Measurements from ENCODE around the gene CDKAL1.
A peak's percentile ranks its signal among the peaks of the same experiment; 100 is the strongest.

Gene CDKAL1

GRCh38 chr6:20933057-20933788 is 399.0 kb downstream of the CDKAL1 start:
- DNase-seq: no peak

DNA sequence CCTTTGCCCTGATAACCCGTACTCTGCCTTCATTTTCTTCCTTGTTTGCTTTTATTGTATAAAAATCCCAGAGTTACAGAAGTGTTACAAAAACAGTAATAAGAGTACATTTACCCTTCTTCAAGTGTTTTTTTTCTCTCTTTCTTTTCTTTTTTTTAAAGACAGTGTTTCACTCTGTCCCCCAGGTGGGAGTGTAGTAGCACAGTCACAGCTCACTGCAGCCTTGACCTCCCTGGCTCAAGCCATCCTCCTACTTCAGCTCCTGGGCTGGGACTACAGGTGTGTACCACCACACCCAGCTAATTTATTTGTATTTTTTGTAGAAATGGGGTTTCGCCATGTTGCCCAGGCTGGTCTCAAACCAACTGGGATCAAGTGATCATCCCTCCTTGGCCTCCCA is 402.7 kb downstream of the CDKAL1 start:
- DNase-seq: no peak

GRCh38 chr6:20939161-20939775 is 405.0 kb downstream of the CDKAL1 start:
- no peak for DNase-seq

DNA sequence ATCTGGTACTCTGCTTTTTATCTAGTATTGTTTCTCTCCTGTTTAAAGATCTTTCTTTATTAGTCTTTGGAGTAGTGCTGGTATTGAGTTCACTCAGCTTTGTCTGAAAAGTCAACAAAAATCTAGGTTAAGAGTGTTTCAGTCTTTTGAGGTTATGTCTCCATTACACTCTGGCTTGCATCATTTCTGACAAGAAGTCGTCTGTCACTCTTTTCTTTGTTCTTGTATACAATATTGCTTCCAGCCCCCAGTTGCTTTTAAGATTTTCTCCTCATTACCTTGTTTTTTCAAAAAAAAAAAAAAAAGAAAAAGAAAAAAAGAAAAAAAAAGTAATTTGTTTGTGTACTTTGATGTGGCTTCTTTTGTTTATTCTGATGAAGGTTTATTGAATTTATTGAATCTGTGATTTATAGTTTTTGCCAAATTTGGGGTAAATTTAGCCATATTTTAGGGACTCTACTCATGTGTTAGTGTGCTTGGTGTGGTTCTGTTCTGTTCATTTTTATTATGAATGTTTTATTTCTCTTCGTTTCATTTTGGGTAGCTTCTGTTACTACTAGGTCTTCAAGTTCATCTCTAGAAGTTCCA is 408.9 kb downstream of the CDKAL1 start:
- no peak for DNase-seq

DNA sequence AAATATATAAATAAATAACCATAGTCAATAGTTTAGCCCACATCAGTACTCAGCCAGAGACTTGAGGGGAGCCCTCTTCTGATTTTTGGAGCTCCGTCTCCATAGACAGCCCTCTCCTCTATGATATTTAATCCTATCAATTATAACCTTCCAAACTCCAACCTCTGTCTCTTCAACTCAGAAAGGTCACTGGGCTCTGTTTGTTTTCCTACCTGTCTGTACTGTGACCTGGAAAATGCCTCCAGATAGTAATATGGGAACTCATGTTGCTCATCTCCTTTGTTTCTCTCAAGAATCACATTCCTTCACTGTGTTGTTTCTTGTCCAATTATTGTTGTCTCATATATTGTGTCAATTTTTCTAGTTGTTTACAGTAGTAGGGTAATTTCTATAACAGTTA is 409.7 kb downstream of the CDKAL1 start:
- no peak for DNase-seq

DNA sequence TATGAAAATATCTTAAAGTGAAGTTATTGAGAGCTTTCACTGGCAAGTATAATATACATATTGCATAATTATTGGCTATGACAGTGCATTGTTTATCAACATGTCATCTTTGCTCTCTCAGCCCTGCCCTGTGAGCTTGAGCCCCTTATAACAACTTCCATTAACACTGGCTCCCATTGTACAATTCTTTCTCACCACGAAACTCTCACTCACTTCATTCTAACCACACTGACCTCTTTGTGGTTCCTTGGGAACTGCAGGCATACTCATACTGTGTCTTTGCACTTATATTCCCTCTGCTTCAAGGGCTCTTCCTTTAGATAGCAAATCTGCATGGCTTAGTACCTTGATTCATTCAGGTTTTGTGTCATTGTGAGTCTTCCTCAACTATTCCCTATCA is 411.8 kb downstream of the CDKAL1 start:
- DNase-seq: no peak

GRCh38 chr6:20946890-20947289 is 412.6 kb downstream of the CDKAL1 start:
- no peak for DNase-seq

DNA sequence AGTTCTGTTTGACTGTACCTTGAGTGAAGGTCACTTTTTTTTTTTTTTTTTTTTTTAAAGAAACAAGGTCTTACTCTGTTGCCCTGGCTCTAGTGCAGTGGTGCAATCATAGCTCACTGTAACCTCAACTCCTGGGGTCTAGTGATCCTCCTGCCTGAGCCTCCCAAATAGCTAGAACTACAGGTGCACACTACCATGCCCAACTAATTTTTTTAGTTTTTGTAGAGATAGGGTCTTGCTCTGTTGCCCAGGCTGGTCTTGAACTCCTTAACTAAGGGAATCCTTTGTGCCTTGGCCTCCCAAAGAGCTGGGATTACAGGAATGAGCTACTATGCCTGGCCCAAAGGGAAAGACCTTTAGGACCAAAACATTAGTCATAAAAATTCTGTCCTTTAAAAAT is 413.7 kb downstream of the CDKAL1 start:
- no peak for DNase-seq

GRCh38 chr6:20948556-20948955 is 414.3 kb downstream of the CDKAL1 start:
- no peak for DNase-seq

DNA sequence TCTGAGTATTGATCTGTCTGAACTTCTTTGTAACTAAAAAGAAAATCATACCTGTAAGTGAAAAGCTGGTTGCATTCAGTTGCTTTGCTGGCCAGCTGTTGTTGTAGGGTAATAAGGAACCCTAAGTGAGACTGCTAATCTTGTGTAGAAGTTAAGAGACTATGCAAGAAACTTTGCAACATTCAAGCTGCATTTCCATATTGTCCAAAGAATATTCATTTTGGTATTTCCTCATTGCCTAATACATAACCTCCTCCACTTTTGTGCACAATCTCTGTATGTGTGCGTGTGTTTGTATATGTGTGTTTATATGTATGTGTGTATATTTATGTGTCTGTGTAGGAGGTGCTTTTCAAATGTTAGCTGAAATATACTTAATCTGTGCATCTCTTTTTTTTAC is 414.9 kb downstream of the CDKAL1 start:
- no peak for DNase-seq

DNA sequence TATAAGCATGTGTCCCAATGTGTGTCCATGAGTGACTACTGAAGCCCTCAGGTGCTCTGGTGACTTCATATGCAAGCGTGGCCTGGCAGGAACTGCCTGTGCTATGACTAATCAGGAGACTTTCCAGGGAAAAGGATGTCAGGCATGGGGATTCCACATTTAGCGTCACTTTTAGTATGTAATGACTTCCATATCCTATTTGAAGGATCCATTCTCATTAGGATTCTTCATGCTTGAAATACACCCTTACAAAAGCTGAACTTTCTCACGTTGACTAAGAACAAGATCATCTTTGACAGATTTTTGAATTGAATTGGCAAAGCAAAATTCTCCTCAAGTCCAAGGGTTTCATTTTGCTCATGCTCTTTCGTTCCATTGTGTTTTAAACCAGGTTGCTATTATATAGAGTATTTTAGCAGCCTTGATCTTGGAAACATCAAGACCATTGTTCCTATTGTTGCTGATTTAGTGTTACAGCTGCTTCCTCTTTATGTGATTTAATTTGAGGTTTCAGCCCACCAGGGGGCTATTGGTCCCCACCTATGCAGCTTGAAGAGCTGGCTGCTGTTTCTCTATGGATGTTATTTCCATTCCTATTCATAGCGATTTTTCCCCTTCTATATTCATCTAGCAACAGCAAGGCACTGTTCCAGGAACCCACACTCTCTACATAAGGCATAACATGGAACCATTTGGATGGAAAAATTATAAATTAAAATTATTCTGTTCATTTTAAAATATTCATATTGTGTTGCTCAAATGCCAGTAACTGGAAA is 418.6 kb downstream of the CDKAL1 start:
- DNase-seq: peak; percentile 31

- DNase-seq: peak; percentile 89
Measured at GRCh38 chr6:20954315-20954714, 420.1 kb downstream of the CDKAL1 start.

- peak; percentile 20 for DNase-seq
Measured at GRCh38 chr6:20955131-20955530, 420.9 kb downstream of the CDKAL1 start.

DNA sequence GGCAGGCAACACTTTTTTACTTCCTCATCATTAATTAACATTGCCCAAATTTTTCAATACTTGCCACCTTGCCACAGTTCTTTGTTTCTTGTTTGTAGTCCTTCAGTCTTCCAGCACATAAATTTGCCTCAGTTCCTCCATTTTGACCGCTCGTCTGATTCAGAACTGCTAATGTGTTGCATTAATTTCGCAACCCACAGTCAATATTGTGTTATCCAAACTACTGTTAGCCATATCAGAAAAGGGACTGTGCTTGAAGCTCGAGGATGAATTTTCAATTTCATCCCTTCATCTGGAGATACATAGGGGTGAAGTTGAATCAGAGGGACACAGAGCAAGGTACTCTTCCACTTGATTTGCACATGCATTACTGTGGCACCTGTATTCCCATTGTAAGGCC is 421.5 kb downstream of the CDKAL1 start:
- DNase-seq: no peak

DNA sequence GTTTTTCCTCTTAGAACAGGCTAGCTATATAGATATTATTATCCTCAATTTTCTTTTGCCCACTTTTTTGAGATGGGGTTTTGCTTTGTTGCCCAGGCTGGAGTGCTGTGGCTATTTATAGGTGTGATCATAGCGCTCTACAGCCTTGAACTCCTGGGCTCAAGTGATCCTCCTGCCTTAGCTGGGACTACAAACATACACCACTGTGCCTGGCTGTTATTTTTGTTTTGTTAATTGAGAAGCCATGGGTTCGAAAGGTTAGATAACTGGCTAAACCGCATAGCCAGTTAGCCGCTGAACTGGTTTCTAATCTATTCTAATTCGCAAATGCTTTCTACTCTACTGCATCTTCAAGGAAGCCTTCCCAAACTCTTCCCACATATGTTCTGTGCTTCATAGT is 425.8 kb downstream of the CDKAL1 start:
- no peak for DNase-seq

DNA sequence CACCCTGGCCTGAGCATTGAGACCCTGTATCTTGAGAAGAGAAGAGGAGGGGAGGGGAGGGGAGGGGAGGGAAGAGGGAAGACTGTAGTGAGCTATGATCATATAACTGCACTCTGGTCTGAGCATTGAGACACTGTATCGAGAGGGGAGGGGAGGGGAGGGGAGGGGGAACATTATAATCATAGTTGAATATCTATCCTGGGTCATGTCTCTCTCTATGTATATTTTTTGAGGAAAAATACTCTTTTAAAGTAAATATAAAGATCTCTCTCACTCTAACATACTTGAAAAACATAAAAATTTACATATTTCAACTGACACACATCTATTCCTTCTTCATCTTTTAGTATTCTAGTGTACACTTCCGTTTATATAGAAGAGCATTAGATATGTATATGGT is 431.0 kb downstream of the CDKAL1 start:
- DNase-seq: no peak

DNA sequence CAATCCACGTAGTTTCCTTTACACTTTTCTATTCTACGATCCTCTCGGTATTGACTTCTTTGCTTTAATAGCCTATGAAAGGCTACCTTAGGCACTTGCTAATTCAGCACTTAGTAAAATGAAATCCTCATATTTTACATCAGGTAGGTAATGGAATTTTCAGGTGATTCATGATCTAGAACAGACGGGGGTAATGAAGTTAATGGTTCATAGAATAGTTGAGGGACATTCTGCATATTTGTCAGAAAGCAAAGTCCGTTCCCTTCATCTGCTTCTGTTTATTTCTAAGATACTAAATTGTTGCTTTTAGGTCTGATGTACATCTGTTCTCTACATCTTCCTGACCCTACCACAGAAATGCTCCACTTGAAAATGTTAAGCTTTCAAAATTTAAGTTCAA is 431.7 kb downstream of the CDKAL1 start:
- no peak for DNase-seq

DNA sequence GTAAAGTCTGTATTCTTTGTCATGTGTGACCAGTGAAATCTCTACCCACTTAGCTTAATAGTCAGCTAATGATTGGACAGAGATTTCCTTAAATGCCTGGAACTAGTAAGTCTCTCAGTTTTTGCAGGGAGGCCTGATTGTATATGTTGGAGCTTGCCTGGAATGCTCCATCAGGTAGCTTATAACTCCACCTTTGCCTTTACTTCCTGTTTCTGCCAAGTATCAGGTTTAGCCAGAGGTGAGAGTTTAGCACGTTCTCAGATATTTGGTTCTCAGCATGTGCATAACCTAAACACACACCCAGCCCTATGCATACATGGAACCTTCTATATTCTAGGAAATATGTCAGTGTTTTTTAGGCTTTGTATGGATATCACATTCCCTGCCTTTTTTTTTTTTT is 435.3 kb downstream of the CDKAL1 start:
- DNase-seq: no peak

GRCh38 chr6:20976391-20976918 is 442.2 kb downstream of the CDKAL1 start:
- DNase-seq: no peak

DNA sequence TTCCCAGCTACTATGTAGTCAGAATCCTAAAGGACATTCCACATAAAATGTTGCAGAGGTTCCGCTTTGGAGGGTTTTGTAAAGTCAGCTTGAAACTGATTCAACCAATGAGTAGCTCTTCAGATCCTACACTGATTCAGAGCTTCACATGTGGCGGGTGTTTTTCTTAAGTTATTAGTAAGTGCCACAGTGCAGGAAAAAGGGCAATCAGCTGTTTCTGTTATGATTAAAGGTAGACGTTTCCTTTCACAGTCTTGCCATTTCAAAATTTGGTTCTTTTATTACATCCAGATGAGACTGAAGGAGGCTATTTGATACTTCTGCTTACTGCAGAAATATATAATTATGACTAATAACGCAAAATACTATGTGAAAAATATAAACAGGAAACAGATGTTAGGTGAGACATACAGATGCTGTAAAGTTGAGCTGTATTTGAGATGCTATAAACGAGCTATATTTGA is 443.9 kb downstream of the CDKAL1 start:
- no peak for DNase-seq

DNA sequence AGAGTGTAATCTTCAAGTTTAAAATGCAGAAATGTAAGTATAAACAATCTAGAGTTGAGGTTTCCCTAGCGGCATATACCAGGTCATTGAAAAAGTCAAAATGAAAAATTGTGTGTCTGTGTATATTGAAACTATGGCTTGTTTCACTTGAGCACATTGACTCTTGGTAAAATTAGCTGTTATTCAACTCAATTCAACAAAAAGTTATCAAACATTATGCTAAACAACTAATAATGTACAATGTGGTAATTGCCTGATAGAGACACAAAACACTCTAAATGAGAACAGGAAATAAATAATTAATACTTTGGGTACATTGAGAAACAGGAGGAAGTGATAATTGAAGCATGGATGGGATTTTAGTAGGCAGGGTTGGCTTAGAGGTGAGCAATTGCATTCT is 444.8 kb downstream of the CDKAL1 start:
- no peak for DNase-seq

DNA sequence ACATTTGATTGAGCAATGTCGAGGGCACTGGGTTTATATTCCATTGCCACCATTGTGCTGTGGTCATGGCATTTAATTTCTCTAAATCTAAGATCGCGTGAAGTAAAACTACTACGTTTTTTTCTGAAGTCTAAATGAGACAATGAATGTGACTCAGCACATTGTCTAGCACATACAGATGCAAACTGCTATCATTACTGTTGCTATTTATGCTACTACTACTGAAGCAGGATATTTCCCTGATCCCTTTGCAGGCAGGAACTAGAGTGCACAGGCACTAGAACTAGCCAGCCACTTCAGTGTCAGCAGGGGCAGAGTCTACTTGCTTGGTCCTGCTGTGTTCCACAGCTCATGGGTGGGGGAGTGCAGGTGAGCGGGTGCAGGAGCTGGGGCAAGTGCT is 449.7 kb downstream of the CDKAL1 start:
- DNase-seq: no peak

GRCh38 chr6:20985821-20986220 is 451.6 kb downstream of the CDKAL1 start:
- DNase-seq: no peak

Data from NCI-H510A treated with DMSO at 0.1 percent for 48 hours (cell line).